Nephron progenitor cell (in vitro differentiated cells): ENCODE measurements around the gene SPSB4.
A peak's percentile ranks its signal among the peaks of the same experiment; 100 is the strongest.

Source experiments
- DNase-seq: peaks from one replicate; pipeline ENCODE4 v3.0.0; 2021
- H3K27ac Mint-ChIP-seq: 2 replicates; pipeline ENCODE4 v1.8.0; 2021; ENCODE audit warnings: mild to moderate bottlenecking, moderate library complexity, mixed read lengths
- H3K27me3 Mint-ChIP-seq: 2 replicates; pipeline ENCODE4 v1.8.0; 2021; ENCODE audit warnings: mild to moderate bottlenecking, low read depth, mixed read lengths; ENCODE audit not compliant: poor library complexity
- H3K36me3 Mint-ChIP-seq: 2 replicates; pipeline ENCODE4 v1.8.0; 2021; ENCODE audit warnings: low read depth, mixed read lengths
- H3K4me1 Mint-ChIP-seq: 2 replicates; pipeline ENCODE4 v1.8.0; 2021; ENCODE audit warnings: mixed read lengths
- H3K4me3 Mint-ChIP-seq: 2 replicates; pipeline ENCODE4 v1.8.0; 2021; ENCODE audit warnings: mild to moderate bottlenecking, moderate library complexity, mixed read lengths
- H3K9me3 Mint-ChIP-seq: 2 replicates; pipeline ENCODE4 v1.8.0; 2021; ENCODE audit warnings: mild to moderate bottlenecking, moderate library complexity, mixed read lengths
- TF ChIP-seq, protein P1 (sequence below): fragments of 200-600 bp; sonication (generic); IDR thresholded peaks from 2 replicates; pipeline ENCODE4 v1.5.0; 2021; ENCODE audit warnings: antibody characterized with exemption

The SPSB4 gene

DNA sequence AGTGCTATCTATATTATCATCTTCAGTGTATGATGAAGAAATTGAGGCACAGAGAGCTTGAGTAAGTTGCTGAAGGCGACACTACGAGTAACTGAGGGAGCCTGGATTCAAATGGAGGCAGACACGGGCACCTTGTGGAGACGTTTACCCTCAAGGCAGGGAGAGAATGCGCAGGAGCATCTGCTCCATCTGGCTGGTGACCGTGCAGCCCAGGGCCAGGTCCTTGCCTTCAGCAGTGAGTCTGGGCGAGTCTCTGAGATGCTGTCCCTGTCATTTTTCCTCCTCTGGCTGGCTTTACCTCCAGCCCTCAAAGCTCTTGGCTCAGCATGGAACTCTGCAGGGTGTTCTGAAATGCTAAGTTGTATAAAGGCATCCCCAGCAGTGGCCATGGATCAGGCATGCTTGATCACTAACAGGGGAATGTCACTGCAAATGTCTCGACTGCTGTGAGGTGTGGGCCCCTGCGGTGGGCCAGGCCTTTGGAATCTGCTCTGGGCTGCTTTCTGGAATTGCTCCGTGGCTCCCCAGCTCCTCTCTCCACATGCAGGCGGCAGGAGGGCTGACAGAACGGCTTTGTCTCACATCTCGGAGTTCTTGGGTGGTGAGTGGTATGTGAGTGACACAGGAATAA, 19.7 kb downstream of the SPSB4 start:
- Mint-ChIP-seq H3K9me3 (no peaks in the 10 kb centered on the region), H3K4me1 (peaks cover 69% of the 10 kb centered on the region), H3K36me3 (peaks cover 26% of the 10 kb centered on the region), H3K27me3 (no peaks in the 10 kb centered on the region), H3K4me3 (no peak overlapping the region), H3K27ac (peak overlapping the region; percentile 36)
- TF ChIP-seq, protein P1, sequence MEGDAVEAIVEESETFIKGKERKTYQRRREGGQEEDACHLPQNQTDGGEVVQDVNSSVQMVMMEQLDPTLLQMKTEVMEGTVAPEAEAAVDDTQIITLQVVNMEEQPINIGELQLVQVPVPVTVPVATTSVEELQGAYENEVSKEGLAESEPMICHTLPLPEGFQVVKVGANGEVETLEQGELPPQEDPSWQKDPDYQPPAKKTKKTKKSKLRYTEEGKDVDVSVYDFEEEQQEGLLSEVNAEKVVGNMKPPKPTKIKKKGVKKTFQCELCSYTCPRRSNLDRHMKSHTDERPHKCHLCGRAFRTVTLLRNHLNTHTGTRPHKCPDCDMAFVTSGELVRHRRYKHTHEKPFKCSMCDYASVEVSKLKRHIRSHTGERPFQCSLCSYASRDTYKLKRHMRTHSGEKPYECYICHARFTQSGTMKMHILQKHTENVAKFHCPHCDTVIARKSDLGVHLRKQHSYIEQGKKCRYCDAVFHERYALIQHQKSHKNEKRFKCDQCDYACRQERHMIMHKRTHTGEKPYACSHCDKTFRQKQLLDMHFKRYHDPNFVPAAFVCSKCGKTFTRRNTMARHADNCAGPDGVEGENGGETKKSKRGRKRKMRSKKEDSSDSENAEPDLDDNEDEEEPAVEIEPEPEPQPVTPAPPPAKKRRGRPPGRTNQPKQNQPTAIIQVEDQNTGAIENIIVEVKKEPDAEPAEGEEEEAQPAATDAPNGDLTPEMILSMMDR: no peak
- DNase-seq: no peak

DNA sequence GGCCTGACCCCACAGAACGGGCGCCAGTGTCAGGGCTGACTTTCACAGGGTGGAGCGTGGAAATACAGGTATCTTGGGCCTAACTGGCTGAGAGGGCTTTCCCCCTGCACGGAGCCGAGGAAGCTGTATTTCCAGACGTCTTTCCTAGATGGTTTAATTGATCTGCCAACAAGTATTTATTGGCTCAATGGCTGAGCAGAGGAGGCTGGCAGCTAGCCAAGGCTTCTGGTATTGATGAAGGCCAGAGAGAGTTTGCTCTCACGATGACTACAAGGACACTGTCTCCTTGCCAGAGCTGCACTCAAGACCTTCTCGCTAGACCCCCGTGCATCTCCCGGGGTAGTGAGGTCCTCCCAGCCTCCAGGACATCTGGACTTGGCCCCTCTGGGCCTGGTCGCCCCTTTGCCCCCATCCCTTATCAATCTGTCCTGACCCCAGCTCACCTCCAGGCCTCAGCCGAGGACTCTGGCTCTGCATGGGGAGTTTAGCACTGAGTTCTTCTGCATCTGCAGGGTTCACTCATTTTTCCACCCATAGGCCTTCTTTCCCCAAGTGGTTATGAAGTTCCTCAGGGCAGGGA, 20.6 kb downstream of the SPSB4 start:
- DNase-seq: no peak
- Mint-ChIP-seq H3K27me3 (no peaks in the 10 kb centered on the region), H3K9me3 (no peaks in the 10 kb centered on the region), H3K4me1 (peaks cover 78% of the 10 kb centered on the region), H3K27ac (no peak overlapping the region), H3K4me3 (no peak overlapping the region), H3K36me3 (peaks cover 22% of the 10 kb centered on the region)
- TF ChIP-seq, protein P1: no peak

DNA sequence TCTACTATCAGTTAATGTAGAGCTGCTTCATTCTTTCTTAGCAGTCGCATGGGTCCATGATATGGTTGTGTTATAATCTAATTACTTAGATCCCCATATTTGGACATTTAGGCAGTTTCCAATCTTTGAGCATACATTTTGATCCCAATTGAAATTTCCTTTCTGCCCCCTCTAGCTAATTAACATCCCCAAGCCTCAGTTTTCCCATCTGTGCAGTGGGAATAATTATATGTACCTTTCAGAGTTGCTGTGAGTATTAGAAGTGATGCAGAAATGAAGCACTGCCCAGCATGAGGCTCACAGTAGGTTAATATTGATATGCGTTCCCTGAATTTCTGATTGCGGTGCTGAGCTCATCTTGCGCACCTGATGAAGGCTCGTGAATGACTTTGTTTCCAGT, 21.8 kb downstream of the SPSB4 start:
- H3K4me1 Mint-ChIP-seq: peaks cover 90% of the 10 kb centered on the region
- TF ChIP-seq, protein P1: no peak

DNA sequence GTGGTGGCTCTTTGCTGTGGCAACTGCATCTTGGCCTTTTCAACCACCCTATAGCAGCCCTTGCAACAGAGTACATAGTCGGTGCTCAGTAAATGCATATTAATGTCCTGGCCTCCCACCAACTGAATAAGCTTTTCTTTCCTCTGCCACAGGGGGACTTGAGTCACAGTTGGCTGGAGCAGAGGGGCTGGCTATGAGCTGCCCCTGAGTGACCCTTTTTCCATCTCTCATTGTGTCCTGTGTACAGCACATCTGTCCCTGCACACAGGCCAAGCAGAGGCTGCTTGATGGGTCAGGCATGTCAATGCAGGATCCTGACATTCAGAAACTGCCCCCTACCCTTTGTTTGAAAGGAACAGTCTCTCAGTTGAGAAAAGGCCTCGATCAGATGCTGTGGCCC, 22.4 kb downstream of the SPSB4 start:
- TF ChIP-seq, protein P1: no peak
- Mint-ChIP-seq H3K36me3 (peaks cover 6% of the 10 kb centered on the region), H3K27me3 (peaks cover under 1% of the 10 kb centered on the region), H3K4me3 (peak overlapping the region; percentile 23), H3K4me1 (peaks cover 95% of the 10 kb centered on the region), H3K9me3 (no peaks in the 10 kb centered on the region), H3K27ac (no peak overlapping the region)
- DNase-seq: no peak

More for the DNA sequence above, 21.8 kb downstream of the SPSB4 start:
- DNase-seq: no peak
- Mint-ChIP-seq H3K27ac (no peak overlapping the region), H3K4me3 (no peak overlapping the region), H3K27me3 (no peaks in the 10 kb centered on the region), H3K36me3 (peaks cover 13% of the 10 kb centered on the region), H3K9me3 (no peaks in the 10 kb centered on the region)

DNA sequence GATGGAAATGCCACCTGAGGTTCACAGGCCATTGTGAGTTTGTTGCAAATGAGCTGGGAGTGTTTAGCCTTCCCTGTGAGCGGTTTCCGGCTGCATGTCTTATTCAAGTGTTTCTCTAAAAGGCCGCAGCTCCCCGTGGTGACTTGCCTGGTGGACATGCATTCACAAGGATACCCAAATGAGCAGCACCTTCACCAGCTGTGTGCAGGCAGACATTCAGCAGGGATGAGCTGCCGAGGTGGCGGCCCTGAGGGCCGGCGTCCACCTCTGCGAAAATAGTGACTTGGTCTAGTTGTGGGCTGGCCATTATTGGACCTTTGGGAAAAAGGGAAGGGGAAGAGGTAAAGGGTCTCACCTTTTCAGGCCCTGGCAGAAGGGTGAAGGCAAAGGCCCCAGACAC, 23.4 kb downstream of the SPSB4 start:
- H3K4me3 Mint-ChIP-seq: no peak overlapping the region
- peaks cover 7% of the 10 kb centered on the region for H3K27me3 Mint-ChIP-seq
- TF ChIP-seq, protein P1: no peak

More for the DNA sequence above, 23.4 kb downstream of the SPSB4 start:
- H3K4me1 Mint-ChIP-seq: peaks cover 95% of the 10 kb centered on the region
- no peaks in the 10 kb centered on the region for H3K9me3 Mint-ChIP-seq
- peak overlapping the region; percentile 3 for H3K27ac Mint-ChIP-seq
- DNase-seq: no peak
- H3K36me3 Mint-ChIP-seq: peaks cover 2% of the 10 kb centered on the region
